ENCODE results near the gene SWT1.
"Not testable (repeated sequence)": the region's sequence is repeated elsewhere in the genome, so short reads cannot be mapped to it uniquely, and the experiment has no call there.

Gene SWT1

DNA sequence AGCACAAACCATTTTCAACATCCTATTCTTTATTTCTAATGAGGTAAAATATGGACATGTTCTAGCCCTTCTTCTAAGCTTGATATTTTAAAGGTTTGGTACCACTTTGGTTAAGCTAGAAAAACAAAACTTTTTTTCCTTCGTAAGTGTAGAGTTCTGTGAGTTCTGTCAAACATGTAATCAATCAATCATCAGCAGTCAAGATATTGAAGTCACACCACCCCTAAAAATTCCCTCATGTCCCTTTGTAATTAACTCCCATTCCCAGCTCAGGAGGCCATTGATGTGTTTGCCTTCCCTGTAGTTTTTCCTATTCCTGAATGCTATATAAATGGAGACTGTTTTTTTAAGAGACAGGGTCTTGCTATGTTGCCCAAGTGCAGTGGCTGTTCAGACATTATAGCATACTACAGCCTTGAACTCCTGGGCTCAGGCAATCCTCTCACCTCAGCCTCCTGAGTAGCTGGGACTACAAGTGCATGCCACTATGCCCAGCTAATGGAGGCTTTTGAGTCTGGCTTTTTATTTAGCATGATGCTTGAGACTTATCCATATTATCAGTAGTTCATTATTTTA lies 137.1 kb downstream of the SWT1 start:
- no peak for DNase-seq

- no peak for DNase-seq
Measured at GRCh38 chr1:185295091-185295490, 138.1 kb downstream of the SWT1 start.

GRCh38 chr1:185297982-185298381 lies 141.0 kb downstream of the SWT1 start:
- no peak for DNase-seq

DNA sequence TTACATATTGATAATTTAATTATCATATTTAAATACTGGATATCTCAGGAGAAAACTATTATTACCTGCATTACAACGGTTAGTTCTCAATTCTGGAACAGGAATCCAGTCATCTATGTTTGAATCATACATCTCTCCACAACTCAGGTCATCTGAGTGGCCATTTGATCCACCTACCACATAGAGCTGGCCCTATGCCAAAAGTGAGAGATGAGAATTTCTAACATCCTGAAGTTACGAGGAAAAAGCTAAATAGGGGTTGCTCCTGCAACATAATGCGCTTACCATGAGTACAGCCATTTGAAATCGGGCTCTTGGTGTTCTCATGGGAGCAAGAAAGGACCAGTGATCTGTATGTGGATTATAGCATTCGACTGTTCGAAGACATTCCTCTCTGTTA lies 143.2 kb downstream of the SWT1 start:
- no peak for DNase-seq

DNA sequence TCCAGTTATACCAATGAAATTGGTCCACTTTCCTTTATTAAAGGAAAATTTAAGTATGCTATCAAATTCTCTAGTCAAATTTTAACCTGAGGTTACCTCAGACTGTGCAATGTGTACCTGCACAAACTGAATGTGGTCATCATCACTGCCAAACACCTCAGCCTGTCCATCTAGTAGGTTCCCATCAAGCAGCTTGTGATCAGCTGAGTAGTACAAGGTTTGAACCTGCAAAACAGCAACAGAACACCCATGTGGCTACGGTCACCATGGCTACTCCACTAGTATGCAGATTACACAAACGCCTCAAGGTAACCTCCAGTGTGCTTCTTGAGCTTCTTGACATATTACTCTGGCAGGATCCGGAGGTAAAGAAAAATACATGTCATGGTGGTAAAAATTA lies 148.5 kb downstream of the SWT1 start:
- no peak for DNase-seq

GRCh38 chr1:185308126-185308525 lies 151.2 kb downstream of the SWT1 start:
- no peak for DNase-seq

- DNase-seq, result no peak
Measured at GRCh38 chr1:185309566-185309965, 152.6 kb downstream of the SWT1 start.

DNA sequence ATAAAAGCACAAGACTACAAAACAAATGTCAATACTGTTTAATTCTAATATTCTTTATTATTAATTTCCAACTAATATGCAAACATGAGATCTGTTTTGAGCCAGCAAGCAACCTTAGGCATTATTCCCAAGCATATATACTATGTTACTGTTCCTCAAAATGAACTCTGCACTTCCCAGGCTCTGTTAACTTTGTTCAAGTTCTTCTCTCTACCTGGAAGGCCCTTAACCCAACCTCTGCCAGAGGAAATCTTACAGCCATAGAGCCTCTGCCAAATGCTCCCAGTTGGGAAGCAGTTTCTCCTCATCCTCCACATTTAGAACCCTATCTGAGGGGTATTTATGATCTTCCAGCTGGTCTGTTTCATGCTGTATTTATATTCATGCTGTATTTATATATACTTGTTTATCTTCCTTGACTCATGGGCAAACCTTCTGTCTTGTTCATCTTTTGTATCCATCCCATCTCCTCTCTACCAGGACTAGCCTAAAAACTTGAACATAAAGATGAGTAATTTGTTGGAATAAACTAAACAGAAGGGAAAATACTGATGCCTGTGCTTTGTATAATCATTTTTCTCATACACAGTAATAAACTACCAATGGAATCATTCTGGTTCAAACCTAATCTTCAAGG lies 154.7 kb downstream of the SWT1 start:
- no peak for DNase-seq

DNA sequence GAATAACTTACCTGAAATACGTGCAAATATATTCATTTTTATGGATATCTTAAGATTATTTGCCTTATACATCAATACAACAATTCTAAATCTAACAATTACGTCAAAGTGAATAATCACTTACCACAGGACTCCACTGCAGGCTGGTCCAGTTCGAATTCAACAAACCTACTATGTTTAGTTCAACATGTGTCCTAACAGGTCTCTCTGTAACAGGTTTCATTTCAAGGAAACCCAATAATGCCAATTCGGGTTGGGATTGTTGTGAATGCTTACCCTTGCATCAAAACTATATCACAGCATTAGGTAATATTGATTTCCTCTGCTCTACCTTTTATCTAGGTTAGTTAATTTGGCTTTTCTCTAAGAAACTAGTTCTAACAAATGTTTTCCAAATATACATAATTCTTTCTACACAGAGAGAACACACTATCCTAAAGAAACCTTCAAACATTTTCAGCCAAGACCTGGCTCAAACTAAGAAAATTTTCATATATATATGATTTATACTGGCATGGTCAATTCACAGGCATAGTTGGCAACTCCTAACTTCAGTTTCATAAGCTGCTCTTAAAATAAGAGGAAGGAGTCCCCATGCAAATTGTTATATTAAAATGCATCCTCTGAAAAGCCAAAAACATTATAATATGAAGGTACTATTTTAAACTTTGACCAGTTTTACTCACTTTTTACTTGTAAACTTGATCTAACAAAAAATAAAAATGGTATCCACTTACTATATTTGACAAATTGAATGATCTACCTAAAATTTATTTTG lies 155.6 kb downstream of the SWT1 start:
- DNase-seq, result no peak

DNA sequence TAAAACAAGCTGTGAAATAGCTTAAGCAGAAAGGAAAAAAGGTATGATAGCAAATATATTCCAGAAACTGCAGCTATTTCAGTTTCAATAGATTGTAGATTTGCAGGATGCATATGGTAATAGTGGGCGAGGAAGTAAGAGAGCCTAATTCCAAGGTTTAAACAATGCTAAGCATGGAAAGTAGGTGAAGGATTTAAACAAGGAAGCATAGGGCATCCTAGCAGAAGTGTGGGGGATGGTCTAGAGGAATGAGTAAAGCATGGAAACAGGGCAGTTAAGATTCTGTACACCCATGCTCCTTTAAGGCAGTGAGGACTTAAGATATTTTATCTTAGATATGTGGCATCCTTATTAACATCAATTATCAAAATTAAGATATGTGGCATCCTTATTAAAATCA lies 157.4 kb downstream of the SWT1 start:
- no peak for DNase-seq

- no peak for DNase-seq
Measured at GRCh38 chr1:185315445-185316071, 158.6 kb downstream of the SWT1 start.

GRCh38 chr1:185316163-185317033 lies 159.4 kb downstream of the SWT1 start:
- peak; percentile 94 for DNase-seq

DNA sequence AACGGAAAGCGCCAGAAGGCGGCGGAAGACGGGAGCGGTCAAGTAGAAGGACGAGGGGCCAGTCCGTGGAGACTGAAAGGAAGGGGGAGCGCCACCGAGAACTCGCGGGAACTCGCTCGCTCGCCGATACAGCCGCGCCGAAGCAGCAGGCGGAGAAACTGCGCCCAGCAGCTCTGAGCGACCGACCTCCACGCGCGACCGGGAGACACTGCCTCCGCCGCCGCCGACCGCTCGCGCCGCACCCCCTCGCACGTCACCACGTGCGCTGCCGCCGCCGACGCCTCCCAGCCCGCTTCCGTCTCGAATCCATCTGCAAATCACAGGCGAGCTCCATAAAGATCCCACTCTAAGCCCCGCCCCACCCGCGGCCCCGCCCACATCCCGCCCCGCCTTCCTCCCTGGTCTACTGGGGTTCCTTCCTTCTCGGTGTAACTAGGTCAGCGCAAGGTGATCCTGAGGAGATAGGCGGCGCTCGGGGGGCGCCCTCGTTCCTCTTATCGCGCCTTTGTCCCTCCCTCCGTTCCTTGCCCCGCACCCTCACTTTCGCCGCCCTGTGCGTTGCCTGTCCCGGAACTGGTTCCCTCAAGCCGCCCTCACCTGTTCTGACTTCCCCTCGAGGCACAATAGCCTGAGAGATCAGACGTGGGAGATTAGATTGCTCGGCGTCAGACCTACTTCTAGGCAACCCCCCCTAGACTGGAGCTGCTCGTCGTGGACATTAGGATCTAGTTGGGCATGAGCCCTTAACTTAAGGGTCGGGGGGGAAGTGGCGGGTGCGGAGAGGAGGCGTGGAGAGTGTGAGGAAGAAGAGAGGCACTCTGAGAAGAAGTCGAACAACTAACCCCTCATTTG lies 160.3 kb downstream of the SWT1 start, which contains the start of gene IVNS1ABP:
Gene IVNS1ABP, minus strand, starts transcription at position 210 of the 852 bp plus-strand sequence. CDS start 7,750 bp downstream, outside the sequence.
- DNase-seq, result peak; percentile 93

DNA sequence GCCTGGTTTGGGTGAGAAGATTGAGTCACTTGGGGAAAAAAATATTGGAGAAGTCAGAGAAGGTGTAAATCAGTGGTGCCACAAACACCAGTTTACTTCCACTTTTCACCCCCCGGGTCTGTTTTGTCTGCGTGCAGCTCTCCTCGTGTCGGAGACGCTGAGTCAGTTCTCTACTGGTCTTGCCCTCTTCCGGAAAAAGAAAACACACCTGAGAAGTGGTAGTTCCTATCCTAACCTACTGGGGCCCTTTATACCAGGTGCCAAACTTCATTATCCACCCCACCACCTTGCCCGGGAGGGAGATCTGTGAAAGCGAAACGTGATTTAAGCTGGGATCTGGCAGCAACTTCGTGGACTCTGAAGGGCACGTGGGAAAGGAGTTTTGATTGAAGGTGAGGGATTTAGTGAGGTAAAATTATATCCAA lies 160.9 kb downstream of the SWT1 start:
- peak; percentile 42 for DNase-seq

DNA sequence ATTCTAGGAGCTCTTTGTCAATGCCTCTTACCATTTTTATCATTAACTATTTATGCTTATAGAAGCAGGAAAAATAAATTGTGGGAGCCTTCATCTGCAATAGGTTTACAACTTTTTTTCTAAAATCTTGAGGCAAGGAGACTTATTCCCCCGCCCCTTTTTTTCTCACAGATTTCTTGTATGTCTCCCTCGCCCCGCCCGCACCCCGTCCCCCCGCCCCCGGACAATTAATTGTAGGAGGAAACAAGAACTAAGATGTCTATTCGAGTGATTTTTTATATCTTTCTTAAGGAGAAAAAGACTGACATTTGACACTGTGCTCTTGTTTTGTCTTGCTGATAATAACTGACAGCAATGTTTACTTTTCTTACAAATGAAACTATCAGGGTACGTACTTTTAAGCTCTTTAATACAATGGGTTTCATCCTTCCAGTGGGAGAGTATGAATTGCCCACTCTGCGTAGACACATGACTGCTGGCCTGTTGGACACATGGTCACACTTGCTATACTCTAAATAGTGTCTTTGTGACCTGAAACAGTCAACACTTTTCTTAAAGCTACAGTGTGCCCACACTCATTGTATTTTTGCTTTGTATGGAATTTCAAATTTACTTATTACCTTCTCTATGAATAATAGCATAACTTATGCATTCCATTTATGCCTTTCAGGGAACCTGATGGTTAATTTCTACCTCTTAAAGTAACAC lies 161.6 kb downstream of the SWT1 start:
- peak; percentile 29 for DNase-seq

GRCh38 chr1:185319139-185319475 lies 162.1 kb downstream of the SWT1 start:
- DNase-seq, result no peak

DNA sequence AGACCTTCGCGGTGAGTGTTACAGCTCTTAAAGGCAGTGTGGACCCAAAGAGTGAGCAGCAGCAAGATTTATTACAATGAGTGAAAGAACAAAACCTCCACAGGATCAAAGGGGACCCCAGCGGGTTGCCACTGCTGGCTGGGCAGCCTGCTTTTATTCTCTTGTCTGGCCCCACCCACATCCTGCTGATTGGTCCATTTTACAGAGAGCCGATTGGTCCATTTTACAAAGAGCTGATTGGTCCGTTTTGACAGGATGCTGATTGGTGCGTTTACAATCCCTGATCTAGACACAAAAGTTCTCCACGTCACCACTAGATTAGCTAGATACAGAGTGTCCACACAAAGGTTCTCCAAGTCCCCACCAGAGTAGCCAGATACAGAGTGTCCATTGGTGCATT lies 164.1 kb downstream of the SWT1 start:
- not testable (repeated sequence) for DNase-seq

- not testable (repeated sequence) for DNase-seq
Measured at GRCh38 chr1:185321653-185322221, 164.8 kb downstream of the SWT1 start.

GRCh38 chr1:185322636-185323035 lies 165.7 kb downstream of the SWT1 start:
- no peak for DNase-seq

GRCh38 chr1:185324118-185324517 lies 167.2 kb downstream of the SWT1 start:
- DNase-seq, result no peak

- no peak for DNase-seq
Measured at GRCh38 chr1:185325413-185325812, 168.4 kb downstream of the SWT1 start.
